HEK293 (cell line): ENCODE data around the gene CDKAL1.

Experiments used
- CTCF ChIA-PET: fragments of 350-600 bp; formaldehyde crosslinking; extraction: SDS; loops from one replicate; lab custom pipeline; 2021; ENCODE audit warnings: antibody characterized with exemption; lab: Yijun Ruan, JAX
- POLR2A ChIA-PET: fragments of 300-600 bp; formaldehyde crosslinking; extraction: SDS; loops from one replicate; lab custom pipeline; 2020; ENCODE audit warnings: antibody characterized with exemption, inconsistent platforms; lab: Yijun Ruan, JAX
- H3K27ac ChIP-seq: fragments of 200-500 bp; sonication (Bioruptor generic); 2 replicates; pipeline ENCODE4 v1.5.1; 2014; ENCODE audit warnings: low read depth, low read length, control low read depth, inconsistent platforms; ENCODE audit errors: extremely low read depth
- H3K36me3 ChIP-seq, 2 experiments: fragments of 200-500 bp in 1 of 2; sonication (Bioruptor generic) in 1 of 2; 1 replicate in 1 of 2; 2 replicates in 1 of 2; pipeline ENCODE4 v1.5.1; 2014 to 2017; ENCODE audit warnings: inconsistent platforms in 2 of 2, low read length in 2 of 2; ENCODE audit not compliant: control insufficient read depth in 2 of 2, insufficient read depth in 1 of 2
- H3K4me1 ChIP-seq: fragments of 200-500 bp; sonication (Bioruptor generic); 2 replicates; pipeline ENCODE4 v1.5.1; 2014; ENCODE audit warnings: mild to moderate bottlenecking, low read length, inconsistent platforms; ENCODE audit not compliant: control insufficient read depth, insufficient read depth
- H3K4me3 ChIP-seq: 2 replicates; pipeline ENCODE4 v1.5.1; 2011; ENCODE audit warnings: low read depth, mild to moderate bottlenecking, control low read depth, low read length, moderate library complexity
- H3K9me3 ChIP-seq: fragments of 200-500 bp; sonication (Bioruptor generic); 2 replicates; pipeline ENCODE4 v1.5.1; 2014; ENCODE audit warnings: low read depth, low read length, inconsistent platforms; ENCODE audit not compliant: control insufficient read depth, insufficient read depth
- INSM2 ChIP-seq: fragments of 450-650 bp; formaldehyde crosslinking; IDR thresholded peaks from 2 replicates; pipeline ENCODE4 v1.5.1; 2016; ENCODE audit warnings: missing biosample characterization, missing genetic modification characterization
- KLF10 ChIP-seq: fragments of 450-650 bp; IDR thresholded peaks from 2 replicates; pipeline ENCODE4 v1.5.1; 2018; ENCODE audit warnings: missing biosample characterization, mild to moderate bottlenecking, missing genetic modification characterization
- KLF17 ChIP-seq: fragments of 450-650 bp; formaldehyde crosslinking; IDR thresholded peaks from 2 replicates; pipeline ENCODE4 v1.5.1; 2016; ENCODE audit warnings: missing biosample characterization, missing genetic modification characterization
- MZF1 ChIP-seq: fragments of 450-650 bp; formaldehyde crosslinking; IDR thresholded peaks from 2 replicates; pipeline ENCODE4 v1.5.1; 2017; ENCODE audit warnings: missing biosample characterization, missing genetic modification characterization, borderline replicate concordance
- OVOL3 ChIP-seq: fragments of 450-650 bp; formaldehyde crosslinking; IDR thresholded peaks from 2 replicates; pipeline ENCODE4 v1.5.1; 2016; ENCODE audit warnings: missing biosample characterization, missing genetic modification characterization
- REPIN1 ChIP-seq: fragments of 450-650 bp; formaldehyde crosslinking; IDR thresholded peaks from 2 replicates; pipeline ENCODE4 v1.5.1; 2017; ENCODE audit warnings: missing biosample characterization, missing genetic modification characterization, low read depth
- SP3 ChIP-seq: fragments of 450-650 bp; formaldehyde crosslinking; IDR thresholded peaks from 2 replicates; pipeline ENCODE4 v1.5.1; 2016; ENCODE audit warnings: missing biosample characterization, missing genetic modification characterization
- TSHZ1 ChIP-seq: fragments of 450-650 bp; formaldehyde crosslinking; IDR thresholded peaks from 2 replicates; pipeline ENCODE4 v1.5.1; 2016; ENCODE audit warnings: missing biosample characterization, missing genetic modification characterization, borderline replicate concordance
- ZBTB1 ChIP-seq: fragments of 450-650 bp; formaldehyde crosslinking; IDR thresholded peaks from 2 replicates; pipeline ENCODE4 v1.5.1; 2016; ENCODE audit warnings: missing biosample characterization, missing genetic modification characterization
- ZBTB17 ChIP-seq: fragments of 450-650 bp; formaldehyde crosslinking; IDR thresholded peaks from 2 replicates; pipeline ENCODE4 v1.5.1; 2016; ENCODE audit warnings: missing biosample characterization, missing genetic modification characterization
- ZBTB20 ChIP-seq: fragments of 450-650 bp; formaldehyde crosslinking; IDR thresholded peaks from 2 replicates; pipeline ENCODE4 v1.5.1; 2016; ENCODE audit warnings: missing biosample characterization, missing genetic modification characterization
- ZNF114 ChIP-seq: fragments of 450-650 bp; formaldehyde crosslinking; IDR thresholded peaks from 2 replicates; pipeline ENCODE4 v1.5.0; 2017; ENCODE audit warnings: missing biosample characterization, missing genetic modification characterization
- ZNF121 ChIP-seq: fragments of 450-650 bp; formaldehyde crosslinking; IDR thresholded peaks from 2 replicates; pipeline ENCODE4 v1.5.1; 2016; ENCODE audit warnings: missing biosample characterization, missing genetic modification characterization
- ZNF157 ChIP-seq: fragments of 450-650 bp; formaldehyde crosslinking; IDR thresholded peaks from 2 replicates; pipeline ENCODE4 v1.5.1; 2016; ENCODE audit warnings: missing biosample characterization, missing genetic modification characterization
- ZNF184 ChIP-seq: fragments of 450-650 bp; IDR thresholded peaks from 2 replicates; pipeline ENCODE4 v1.5.1; 2018; ENCODE audit warnings: missing biosample characterization, mild to moderate bottlenecking, missing genetic modification characterization
- ZNF221 ChIP-seq: fragments of 450-650 bp; formaldehyde crosslinking; IDR thresholded peaks from 2 replicates; pipeline ENCODE4 v1.5.1; 2017; ENCODE audit warnings: missing biosample characterization, missing genetic modification characterization, borderline replicate concordance
- ZNF324 ChIP-seq: fragments of 450-650 bp; formaldehyde crosslinking; IDR thresholded peaks from 2 replicates; pipeline ENCODE4 v1.5.1; 2016; ENCODE audit warnings: missing biosample characterization, missing genetic modification characterization
- ZNF37A ChIP-seq: fragments of 450-650 bp; IDR thresholded peaks from 2 replicates; pipeline ENCODE4 v1.5.1; 2018; ENCODE audit warnings: missing biosample characterization, missing genetic modification characterization
- ZNF473 ChIP-seq: fragments of 450-650 bp; formaldehyde crosslinking; IDR thresholded peaks from 2 replicates; pipeline ENCODE4 v1.5.1; 2017; ENCODE audit warnings: missing biosample characterization, missing genetic modification characterization
- ZNF488 ChIP-seq: fragments of 450-650 bp; formaldehyde crosslinking; IDR thresholded peaks from 2 replicates; pipeline ENCODE4 v1.5.1; 2016; ENCODE audit warnings: missing biosample characterization, missing genetic modification characterization
- ZNF513 ChIP-seq: fragments of 450-650 bp; IDR thresholded peaks from 2 replicates; pipeline ENCODE4 v1.5.1; 2018; ENCODE audit warnings: missing biosample characterization, missing genetic modification characterization
- ZNF548 ChIP-seq: fragments of 450-650 bp; formaldehyde crosslinking; IDR thresholded peaks from 2 replicates; pipeline ENCODE4 v1.5.1; 2016; ENCODE audit warnings: missing biosample characterization, missing genetic modification characterization
- ZNF561 ChIP-seq: fragments of 450-650 bp; IDR thresholded peaks from 2 replicates; pipeline ENCODE4 v1.5.1; 2018; ENCODE audit warnings: missing biosample characterization, missing genetic modification characterization, borderline replicate concordance
- ZNF571 ChIP-seq: fragments of 450-650 bp; formaldehyde crosslinking; IDR thresholded peaks from 2 replicates; pipeline ENCODE4 v1.5.0; 2017; ENCODE audit warnings: missing biosample characterization, missing genetic modification characterization
- ZNF580 ChIP-seq: fragments of 450-650 bp; formaldehyde crosslinking; IDR thresholded peaks from 2 replicates; pipeline ENCODE4 v1.5.1; 2016; ENCODE audit warnings: missing biosample characterization, missing genetic modification characterization
- ZNF664 ChIP-seq: fragments of 450-650 bp; formaldehyde crosslinking; IDR thresholded peaks from 2 replicates; pipeline ENCODE4 v1.5.1; 2016; ENCODE audit warnings: missing biosample characterization, missing genetic modification characterization
- ZNF701 ChIP-seq: fragments of 450-650 bp; formaldehyde crosslinking; IDR thresholded peaks from 2 replicates; pipeline ENCODE4 v1.5.1; 2016; ENCODE audit warnings: missing biosample characterization, missing genetic modification characterization

CDKAL1 gene

GRCh38 chr6:20891161-20891560, 356.9 kb downstream of the CDKAL1 start:
- POLR2A ChIA-PET: no interaction called here
- H3K4me1 ChIP-seq: no peaks in the 10 kb centered on the region
- TF ChIP-seq ZBTB1 (tag by site-specific recombination) (no peak), ZNF488 (tag by site-specific recombination) (no peak), OVOL3 (tag by site-specific recombination) (no peak), ZNF221 (tag by site-specific recombination) (no peak), ZNF571 (tag by site-specific recombination) (no peak), ZNF580 (tag by site-specific recombination) (no peak), ZNF324 (tag by site-specific recombination) (no peak), TSHZ1 (tag by site-specific recombination) (no peak), ZNF114 (tag by site-specific recombination) (no peak)
- no peak overlapping the region for H3K4me3 ChIP-seq
- no peaks in the 10 kb centered on the region for H3K36me3 ChIP-seq
- CTCF ChIA-PET: interaction anchor here (0.7 kb wide), 1 partner anchor 9 kb away, joined by 3 read pairs; no protein-coding TSS in a partner anchor
- H3K27ac ChIP-seq: no peak overlapping the region
- H3K9me3 ChIP-seq: no peaks in the 10 kb centered on the region

- Histone ChIP-seq H3K9me3 (no peaks in the 10 kb centered on the region), H3K4me1 (no peaks in the 10 kb centered on the region), H3K4me3 (no peak overlapping the region), H3K36me3 (no peaks in the 10 kb centered on the region), H3K27ac (no peak overlapping the region)
- CTCF ChIA-PET: interaction anchor here (0.6 kb wide), 1 partner anchor 1898 kb away, joined by 3 read pairs; no protein-coding TSS in a partner anchor
- POLR2A ChIA-PET: no interaction called here
- TF ChIP-seq INSM2 (tag by site-specific recombination): no peak
- no peak for TF ChIP-seq ZBTB20 (tag by site-specific recombination)
- TF ChIP-seq ZNF561 (tag by site-specific recombination): no peak
- no peak for TF ChIP-seq ZNF513
- TF ChIP-seq ZNF473 (tag by site-specific recombination): no peak
- TF ChIP-seq ZNF121 (tag by site-specific recombination): no peak
- TF ChIP-seq ZBTB17 (tag by site-specific recombination): no peak
- no peak for TF ChIP-seq MZF1 (tag by site-specific recombination)
- no peak for TF ChIP-seq ZNF664 (tag by site-specific recombination)
- no peak for TF ChIP-seq KLF17 (tag by site-specific recombination)
- TF ChIP-seq SP3 (tag by site-specific recombination): no peak
- no peak for TF ChIP-seq REPIN1 (tag by site-specific recombination)
- no peak for TF ChIP-seq ZNF157 (tag by site-specific recombination)
- no peak for TF ChIP-seq ZNF184 (tag by site-specific recombination)
- TF ChIP-seq ZNF701: no peak
- no peak for TF ChIP-seq ZNF37A (tag by site-specific recombination)
- no peak for TF ChIP-seq ZNF548 (tag by site-specific recombination)
- no peak for TF ChIP-seq KLF10 (tag by site-specific recombination)
Measured at GRCh38 chr6:20892365-20892764, 358.1 kb downstream of the CDKAL1 start.
